ENCODE results near the gene MDP1.
"Not testable (repeated sequence)": the region's sequence is repeated elsewhere in the genome, so short reads cannot be mapped to it uniquely, and the experiment has no call there.

MDP1 gene

GRCh38 chr14:24202538-24202937 lies 13.3 kb downstream of the MDP1 start:
- in situ Hi-C loops (cut with MboI; ENCODE audit: low sequenced_read_pairs): not testable (repeated sequence)

GRCh38 chr14:24198814-24199524 lies 16.9 kb downstream of the MDP1 start:
- in situ Hi-C loops (cut with MboI; ENCODE audit: low sequenced_read_pairs): no loop called here

- in situ Hi-C loops (cut with MboI; ENCODE audit: low sequenced_read_pairs): no loop called here
Measured at GRCh38 chr14:24197056-24197450, 18.8 kb downstream of the MDP1 start.

- in situ Hi-C loops (cut with MboI; ENCODE audit: low sequenced_read_pairs): no loop called here
Measured at GRCh38 chr14:24196071-24197055, 19.5 kb downstream of the MDP1 start.

GRCh38 chr14:24195186-24196070 lies 20.4 kb downstream of the MDP1 start, which contains the start of gene TM9SF1:
TSS of gene TM9SF1 (minus strand) at chr14:24195441. CDS start at chr14:24195019, 422 bp downstream.
- in situ Hi-C loops (cut with MboI; ENCODE audit: low sequenced_read_pairs): no loop called here

- in situ Hi-C loops (cut with MboI; ENCODE audit: low sequenced_read_pairs): no loop called here
Measured at GRCh38 chr14:24194873-24195185, 21.0 kb downstream of the MDP1 start.

- in situ Hi-C loops (cut with MboI; ENCODE audit: low sequenced_read_pairs): no loop called here
Measured at GRCh38 chr14:24194186-24194872, 21.5 kb downstream of the MDP1 start.

- in situ Hi-C loops (cut with MboI; ENCODE audit: low sequenced_read_pairs): no loop called here
Measured at GRCh38 chr14:24192933-24193332, 22.9 kb downstream of the MDP1 start.

- in situ Hi-C loops (cut with MboI; ENCODE audit: low sequenced_read_pairs): no loop called here
Measured at GRCh38 chr14:24190416-24190815, 25.4 kb downstream of the MDP1 start.

GRCh38 chr14:24189460-24189859 lies 26.4 kb downstream of the MDP1 start:
- in situ Hi-C loops (cut with MboI; ENCODE audit: low sequenced_read_pairs): no loop called here

GRCh38 chr14:24189059-24189375 lies 26.8 kb downstream of the MDP1 start:
- in situ Hi-C loops (cut with MboI; ENCODE audit: low sequenced_read_pairs): no loop called here

- in situ Hi-C loops (cut with MboI; ENCODE audit: low sequenced_read_pairs): no loop called here
Measured at GRCh38 chr14:24188251-24189058, 27.4 kb downstream of the MDP1 start, which contains the start of gene IPO4. TSS of gene IPO4 (minus strand) at chr14:24188816. CDS start at chr14:24188787, 29 bp downstream.

- in situ Hi-C loops (cut with MboI; ENCODE audit: low sequenced_read_pairs): no loop called here
Measured at GRCh38 chr14:24187539-24187915, 28.3 kb downstream of the MDP1 start.

- in situ Hi-C loops (cut with MboI; ENCODE audit: low sequenced_read_pairs): no loop called here
Measured at GRCh38 chr14:24186831-24187538, 28.9 kb downstream of the MDP1 start.

- in situ Hi-C loops (cut with MboI; ENCODE audit: low sequenced_read_pairs): no loop called here
Measured at GRCh38 chr14:24185741-24186140, 30.1 kb downstream of the MDP1 start.

GRCh38 chr14:24185026-24185425 lies 30.8 kb downstream of the MDP1 start:
- in situ Hi-C loops (cut with MboI; ENCODE audit: low sequenced_read_pairs): no loop called here

GRCh38 chr14:24184104-24184970 lies 31.5 kb downstream of the MDP1 start:
- in situ Hi-C loops (cut with MboI; ENCODE audit: low sequenced_read_pairs): no loop called here

GRCh38 chr14:24183014-24183481 lies 32.8 kb downstream of the MDP1 start:
- in situ Hi-C loops (cut with MboI; ENCODE audit: low sequenced_read_pairs): no loop called here

Measured in HL-60/S4 (cell line).